GM12873 (cell line): ENCODE data around the gene APLP1.

Experiments used
- CTCF ChIP-seq: IDR thresholded peaks from 2 replicates; pipeline ENCODE4 v1.5.1; 2012; ENCODE audit warnings: low read depth, mild to moderate bottlenecking, moderate library complexity, low read length, control low read depth; ENCODE audit not compliant: insufficient read depth; ENCODE audit errors: missing control alignments

Gene APLP1

GRCh38 chr19:35868172-35868822 is at the start of gene APLP1:
Gene APLP1 (plus strand): TSS chr19:35868574. CDS start chr19:35868637, 63 bp downstream.
- TF ChIP-seq CTCF: no peak

GRCh38 chr19:35822579-35822978 is 45.8 kb upstream of the APLP1 start:
- TF ChIP-seq CTCF: no peak

- no peak for TF ChIP-seq CTCF
These were observed 44.2 kb upstream of the APLP1 start for GRCh38 chr19:35824150-35824549.

- no peak for TF ChIP-seq CTCF
These were observed 39.6 kb upstream of the APLP1 start for GRCh38 chr19:35828692-35829301.

- no peak for TF ChIP-seq CTCF
These were observed 37.4 kb upstream of the APLP1 start for GRCh38 chr19:35830986-35831385.

GRCh38 chr19:35832054-35832453 is 36.3 kb upstream of the APLP1 start:
- TF ChIP-seq CTCF: no peak

GRCh38 chr19:35833972-35834371 is 34.4 kb upstream of the APLP1 start:
- no peak for TF ChIP-seq CTCF
